Natural killer cell (primary cell): ENCODE measurements around the gene PCBP3. TPM values are rescaled to one million over a fixed set of nuclear protein-coding genes. Genes with fewer than 3 reads are reported as not detected.

Experiments used
- ATAC-seq, 3 donors: fragments of 150-1000 bp in 2 of 3; fragments of 200-7000 bp in 1 of 3; cut with Tn5 transposase; 1 replicate in 1 of 3; 2 replicates in 2 of 3; pipeline ENCODE4 v1.10.0; 2021; ENCODE audit warnings: mild to moderate bottlenecking in 2 of 3, moderate library complexity in 2 of 3
- DNase-seq, 2 donors: peaks; one replicate each; pipeline versions ENCODE4 v3.0.0 to v3.0.0-alpha.2; 2013 to 2021; ENCODE audit warnings: mixed read lengths in 1 of 2
- H3K27ac ChIP-seq: one replicate; pipeline ENCODE4 v1.5.1; 2013; ENCODE audit warnings: mild to moderate bottlenecking, low read length
- H3K27me3 ChIP-seq: one replicate; pipeline ENCODE4 v1.6.1; 2013; ENCODE audit warnings: low read length; ENCODE audit not compliant: control insufficient read depth, insufficient read depth
- H3K36me3 ChIP-seq: one replicate; pipeline ENCODE4 v1.6.1; 2013; ENCODE audit warnings: low read length; ENCODE audit not compliant: control insufficient read depth, insufficient read depth
- H3K4me1 ChIP-seq: one replicate; pipeline ENCODE4 v1.6.1; 2013; ENCODE audit warnings: low read length; ENCODE audit not compliant: control insufficient read depth, insufficient read depth
- H3K4me3 ChIP-seq: one replicate; pipeline ENCODE4 v1.5.1; 2013; ENCODE audit warnings: low read length
- H3K9me3 ChIP-seq: one replicate; pipeline ENCODE4 v1.6.1; 2013; ENCODE audit warnings: low read length; ENCODE audit not compliant: control insufficient read depth, insufficient read depth
- H3K27ac Mint-ChIP-seq, 2 donors: one replicate each; pipeline ENCODE4 v1.8.0; 2022; ENCODE audit warnings: mild to moderate bottlenecking in 2 of 2, mixed read lengths in 2 of 2, moderate library complexity in 1 of 2
- H3K27me3 Mint-ChIP-seq, 2 donors: one replicate each; pipeline ENCODE4 v1.8.0; 2022; ENCODE audit warnings: low read depth in 2 of 2, mixed read lengths in 2 of 2
- H3K36me3 Mint-ChIP-seq: one replicate; pipeline ENCODE4 v1.8.0; 2022; ENCODE audit warnings: mixed read lengths
- H3K4me1 Mint-ChIP-seq, 2 donors: one replicate each; pipeline ENCODE4 v1.8.0; 2022; ENCODE audit warnings: mixed read lengths in 2 of 2
- H3K4me3 Mint-ChIP-seq: one replicate; pipeline ENCODE4 v1.8.0; 2022; ENCODE audit warnings: mild to moderate bottlenecking, moderate library complexity, mixed read lengths
- H3K9me3 Mint-ChIP-seq, 2 donors: one replicate each; pipeline ENCODE4 v1.8.0; 2022; ENCODE audit warnings: mixed read lengths in 2 of 2
- WGBS: methylation state at CpG from one replicate; pipeline ENCODE4 v1.1.7; 2013; ENCODE audit warnings: missing lambda C conversion rate; ENCODE audit not compliant: insufficient coverage; 5-methylcytosine and 5-hydroxymethylcytosine counted together
- intact Hi-C: fragments of 100-400 bp; cut with micrococcal nuclease; formaldehyde crosslinking; loops from one replicate; pipeline ENCODE4 v1.14.2; 2022
- total RNA-seq, 4 donors: library from RNA; stranded (reverse); fragments of 120-200 nt in 1 of 4; gene quantifications; one replicate each; pipeline versions ENCODE4 v1.2.3 to v1.2.4, GENCODE V29; 2013 to 2022
- TF ChIP-seq, protein P1 (sequence below): fragments of 200-600 bp; IDR thresholded peaks from one replicate; pipeline ENCODE4 v1.8.0; 2022; ENCODE audit warnings: antibody characterized with exemption

PCBP3 gene
- total RNA-seq, 3 donors from 2014 or later (not counting 1 experiment from before 2014, with no cell fraction given): 0.50 to 3.0 (median 0.52) TPM

DNA sequence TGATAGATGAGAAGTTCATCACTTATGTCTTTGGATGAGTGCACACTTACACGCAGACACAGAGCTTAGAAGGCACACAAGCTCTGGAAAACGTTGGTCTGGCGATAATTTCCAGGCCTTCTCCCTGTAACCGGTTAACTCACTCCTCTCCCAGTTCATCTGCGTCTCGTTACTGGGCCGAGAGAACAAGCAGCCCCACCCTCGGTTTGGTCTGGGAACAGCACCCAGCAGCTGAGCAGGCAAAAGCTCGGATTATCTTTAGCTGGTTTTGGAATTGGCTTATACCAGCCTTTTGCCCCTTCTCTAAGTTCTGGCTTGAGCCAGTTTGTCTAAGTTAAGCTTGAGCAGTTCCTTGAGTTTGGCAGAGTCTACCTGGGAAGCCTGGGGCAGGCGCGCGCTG, 310.7 kb downstream of the PCBP3 start:
- DNase-seq (no peak), ATAC-seq (no peak)
- H3K27me3 ChIP-seq: peaks cover 5% of the 10 kb centered on the region
- Mint-ChIP-seq H3K27me3 (peaks cover 22 to 28% of the 10 kb centered on the region in 2 donors), H3K9me3 (no peaks in the 10 kb centered on the region), H3K36me3 (no peaks in the 10 kb centered on the region), H3K4me1 (peaks cover 0 to 5% of the 10 kb centered on the region in 2 donors), H3K4me3 (no peak overlapping the region), H3K27ac (no peak overlapping the region)
- 78% methylated on average over 12 of the region's 12 CpGs for WGBS
- intact Hi-C loops: no loop called here
- no peaks in the 10 kb centered on the region for H3K4me1 ChIP-seq
- no peak overlapping the region for H3K4me3 ChIP-seq
- TF ChIP-seq, protein P1, sequence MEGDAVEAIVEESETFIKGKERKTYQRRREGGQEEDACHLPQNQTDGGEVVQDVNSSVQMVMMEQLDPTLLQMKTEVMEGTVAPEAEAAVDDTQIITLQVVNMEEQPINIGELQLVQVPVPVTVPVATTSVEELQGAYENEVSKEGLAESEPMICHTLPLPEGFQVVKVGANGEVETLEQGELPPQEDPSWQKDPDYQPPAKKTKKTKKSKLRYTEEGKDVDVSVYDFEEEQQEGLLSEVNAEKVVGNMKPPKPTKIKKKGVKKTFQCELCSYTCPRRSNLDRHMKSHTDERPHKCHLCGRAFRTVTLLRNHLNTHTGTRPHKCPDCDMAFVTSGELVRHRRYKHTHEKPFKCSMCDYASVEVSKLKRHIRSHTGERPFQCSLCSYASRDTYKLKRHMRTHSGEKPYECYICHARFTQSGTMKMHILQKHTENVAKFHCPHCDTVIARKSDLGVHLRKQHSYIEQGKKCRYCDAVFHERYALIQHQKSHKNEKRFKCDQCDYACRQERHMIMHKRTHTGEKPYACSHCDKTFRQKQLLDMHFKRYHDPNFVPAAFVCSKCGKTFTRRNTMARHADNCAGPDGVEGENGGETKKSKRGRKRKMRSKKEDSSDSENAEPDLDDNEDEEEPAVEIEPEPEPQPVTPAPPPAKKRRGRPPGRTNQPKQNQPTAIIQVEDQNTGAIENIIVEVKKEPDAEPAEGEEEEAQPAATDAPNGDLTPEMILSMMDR: no peak
- no peaks in the 10 kb centered on the region for H3K9me3 ChIP-seq
- no peaks in the 10 kb centered on the region for H3K36me3 ChIP-seq
- no peak overlapping the region for H3K27ac ChIP-seq

DNA sequence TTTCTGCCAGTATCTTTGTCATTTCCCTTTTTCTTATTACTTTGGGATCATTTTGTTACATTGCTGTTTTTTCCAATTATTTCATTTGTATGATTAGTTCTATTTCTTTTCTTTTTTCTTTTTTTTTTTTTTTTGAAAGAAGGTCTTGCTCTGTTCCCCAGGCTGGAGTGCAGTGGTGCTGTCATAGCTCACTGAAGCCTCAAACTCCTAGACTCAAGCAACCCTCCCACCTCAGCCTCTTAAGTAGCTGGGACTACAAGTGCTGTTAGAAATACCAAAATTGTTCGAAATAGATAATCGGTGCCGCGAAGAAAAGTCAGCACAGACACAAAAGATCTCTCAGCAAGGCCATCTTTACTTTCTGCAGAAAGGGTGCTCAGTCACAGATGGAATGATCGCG, 311.4 kb downstream of the PCBP3 start:
- 95% methylated on average over 6 of the region's 6 CpGs for WGBS
- Histone ChIP-seq H3K27me3 (peaks cover 5% of the 10 kb centered on the region), H3K4me3 (no peak overlapping the region), H3K4me1 (no peaks in the 10 kb centered on the region), H3K27ac (no peak overlapping the region), H3K36me3 (no peaks in the 10 kb centered on the region), H3K9me3 (peaks cover under 1% of the 10 kb centered on the region)
- DNase-seq (no peak), ATAC-seq (no peak)
- H3K27me3 Mint-ChIP-seq: peaks cover 22 to 31% of the 10 kb centered on the region in 2 donors
- no peaks in the 10 kb centered on the region for H3K36me3 Mint-ChIP-seq
- TF ChIP-seq, protein P1: no peak
- H3K27ac Mint-ChIP-seq: no peak overlapping the region
- H3K4me3 Mint-ChIP-seq: no peak overlapping the region
- intact Hi-C loops: no loop called here
- H3K9me3 Mint-ChIP-seq: no peaks in the 10 kb centered on the region
- peaks cover 0 to 5% of the 10 kb centered on the region in 2 donors for H3K4me1 Mint-ChIP-seq

DNA sequence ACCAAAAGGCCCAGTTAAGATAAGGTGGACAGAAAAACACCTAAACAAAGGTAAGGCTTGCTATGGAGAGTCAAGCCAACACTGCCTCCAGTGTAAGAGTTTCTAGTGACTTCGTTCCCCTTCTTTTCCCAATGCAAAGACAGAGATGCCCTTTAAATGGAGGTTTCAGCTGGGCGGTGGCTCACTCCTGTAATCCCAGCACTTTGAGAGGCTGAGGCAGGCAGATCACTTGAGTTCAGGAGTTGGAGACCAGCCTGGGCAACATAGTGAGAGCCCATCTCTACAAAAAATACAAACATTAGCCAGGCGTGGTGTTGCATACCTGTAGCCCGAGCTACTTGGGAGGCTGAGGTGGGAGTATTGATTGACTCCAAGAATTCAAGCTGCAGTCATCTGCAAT, 314.0 kb downstream of the PCBP3 start:
- no peak overlapping the region for H3K27ac Mint-ChIP-seq
- ATAC-seq (no peak), DNase-seq (no peak)
- H3K4me3 ChIP-seq: no peak overlapping the region
- H3K27ac ChIP-seq: no peak overlapping the region
- TF ChIP-seq, protein P1: no peak
- no peak overlapping the region for H3K4me3 Mint-ChIP-seq
- H3K27me3 Mint-ChIP-seq: peaks cover 24 to 43% of the 10 kb centered on the region in 2 donors
- no peaks in the 10 kb centered on the region for H3K4me1 ChIP-seq
- peaks cover 4% of the 10 kb centered on the region for H3K9me3 ChIP-seq
- H3K4me1 Mint-ChIP-seq: peaks cover 0 to 5% of the 10 kb centered on the region in 2 donors
- intact Hi-C loops: no loop called here
- peaks cover 7% of the 10 kb centered on the region for H3K27me3 ChIP-seq
- no peaks in the 10 kb centered on the region for H3K36me3 Mint-ChIP-seq
- WGBS: 93% methylated on average over 2 of the region's 4 CpGs
- no peaks in the 10 kb centered on the region for H3K36me3 ChIP-seq
- no peaks in the 10 kb centered on the region for H3K9me3 Mint-ChIP-seq

DNA sequence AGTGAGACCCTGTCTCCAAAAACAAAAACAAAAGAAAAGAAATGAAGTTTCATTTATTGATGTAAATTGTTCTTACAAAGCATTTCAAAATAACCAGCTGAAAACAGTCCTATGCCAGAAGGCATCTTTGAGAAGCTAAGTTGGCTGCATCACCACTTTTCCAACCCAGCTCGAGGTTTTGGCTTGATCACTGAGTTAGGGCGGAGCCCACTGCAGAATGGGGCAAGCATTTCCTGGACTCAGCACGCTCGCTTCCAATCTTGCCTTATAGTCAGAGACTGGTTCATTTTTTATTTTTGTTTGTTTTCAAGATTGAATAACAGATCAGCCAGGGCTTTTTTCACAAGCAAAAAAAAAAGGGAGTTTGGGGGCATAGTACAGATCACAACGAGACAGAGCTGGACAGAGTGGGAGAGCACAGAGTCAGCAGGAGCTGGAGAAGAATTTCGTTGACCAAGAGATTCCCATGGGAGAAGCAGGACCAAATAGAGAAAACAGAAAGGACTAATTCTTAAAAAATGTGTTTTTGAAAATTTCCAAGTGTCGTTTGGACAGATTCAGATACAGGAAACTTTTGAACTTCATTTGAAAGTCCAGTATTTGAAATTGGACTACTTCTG, 314.6 kb downstream of the PCBP3 start:
- Mint-ChIP-seq H3K4me3 (no peak overlapping the region), H3K4me1 (peaks cover 0 to 8% of the 10 kb centered on the region in 2 donors), H3K27ac (no peak overlapping the region), H3K36me3 (no peaks in the 10 kb centered on the region), H3K9me3 (no peaks in the 10 kb centered on the region), H3K27me3 (peaks cover 19 to 48% of the 10 kb centered on the region in 2 donors)
- WGBS: 64% methylated on average over 7 of the region's 7 CpGs
- intact Hi-C loops: no loop called here
- TF ChIP-seq, protein P1: no peak
- ATAC-seq (no peak), DNase-seq (no peak)
- Histone ChIP-seq H3K4me1 (no peaks in the 10 kb centered on the region), H3K27ac (no peak overlapping the region), H3K36me3 (no peaks in the 10 kb centered on the region), H3K27me3 (peaks cover 7% of the 10 kb centered on the region), H3K9me3 (peaks cover 4% of the 10 kb centered on the region), H3K4me3 (no peak overlapping the region)
